Kidney epithelial cell (primary cell): ENCODE results near the gene TRRAP. TPM values are rescaled to one million over a fixed set of nuclear protein-coding genes. Genes with fewer than 3 reads are reported as not detected.

Experiments used
- DNase-seq: peaks from one replicate; pipeline ENCODE4 v3.0.0-alpha.2; 2010; ENCODE audit warnings: low read depth
- H3K27me3 ChIP-seq: 2 replicates; pipeline ENCODE4 v1.6.0; 2011; ENCODE audit warnings: low read length; ENCODE audit not compliant: control insufficient read depth, insufficient read depth
- H3K36me3 ChIP-seq: 2 replicates; pipeline ENCODE4 v1.5.1; 2011; ENCODE audit warnings: low read length; ENCODE audit not compliant: control insufficient read depth, insufficient read depth
- H3K4me3 ChIP-seq: 2 replicates; pipeline ENCODE4 v1.5.1; 2011; ENCODE audit warnings: low read depth, mild to moderate bottlenecking, control low read depth, low read length
- total RNA-seq: library from RNA; depleted of rRNA; stranded (reverse); fragments of >200 nt; gene quantifications from 2 replicates; pipeline ENCODE4 v1.2.3, GENCODE V29; 2015
- TF ChIP-seq, protein P1 (sequence below): IDR thresholded peaks from 2 replicates; pipeline ENCODE4 v1.5.1; 2011; ENCODE audit warnings: mild to moderate bottlenecking, moderate library complexity, low read length, control low read depth, inconsistent platforms; ENCODE audit not compliant: insufficient read depth, poor library complexity, severe bottlenecking

Gene TRRAP
- total RNA-seq, 1 donor from 2014 or later = 35.1 TPM

DNA sequence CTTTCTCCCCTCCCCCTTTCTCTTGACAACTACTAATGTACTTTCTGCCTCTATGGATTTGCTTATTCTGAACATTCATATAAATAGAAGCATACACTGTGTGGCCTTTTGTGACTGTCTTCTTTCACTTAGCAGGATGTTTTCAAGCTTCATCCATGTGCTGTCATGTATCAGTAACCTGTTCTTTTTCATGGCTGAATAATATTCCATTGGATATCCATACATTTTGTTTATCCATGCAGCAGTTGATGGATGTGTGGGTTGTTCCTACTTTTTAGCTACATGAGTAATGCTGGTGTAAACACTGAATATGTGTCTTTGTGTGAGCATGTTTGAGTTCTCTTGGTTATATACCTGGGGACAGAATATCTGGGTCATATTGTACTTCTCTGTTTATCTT is 107.6 kb downstream of the TRRAP start:
- Histone ChIP-seq H3K27me3 (no peaks in the 10 kb centered on the region), H3K4me3 (no peak overlapping the region), H3K36me3 (no peaks in the 10 kb centered on the region)
- no peak for DNase-seq
- TF ChIP-seq, protein P1, sequence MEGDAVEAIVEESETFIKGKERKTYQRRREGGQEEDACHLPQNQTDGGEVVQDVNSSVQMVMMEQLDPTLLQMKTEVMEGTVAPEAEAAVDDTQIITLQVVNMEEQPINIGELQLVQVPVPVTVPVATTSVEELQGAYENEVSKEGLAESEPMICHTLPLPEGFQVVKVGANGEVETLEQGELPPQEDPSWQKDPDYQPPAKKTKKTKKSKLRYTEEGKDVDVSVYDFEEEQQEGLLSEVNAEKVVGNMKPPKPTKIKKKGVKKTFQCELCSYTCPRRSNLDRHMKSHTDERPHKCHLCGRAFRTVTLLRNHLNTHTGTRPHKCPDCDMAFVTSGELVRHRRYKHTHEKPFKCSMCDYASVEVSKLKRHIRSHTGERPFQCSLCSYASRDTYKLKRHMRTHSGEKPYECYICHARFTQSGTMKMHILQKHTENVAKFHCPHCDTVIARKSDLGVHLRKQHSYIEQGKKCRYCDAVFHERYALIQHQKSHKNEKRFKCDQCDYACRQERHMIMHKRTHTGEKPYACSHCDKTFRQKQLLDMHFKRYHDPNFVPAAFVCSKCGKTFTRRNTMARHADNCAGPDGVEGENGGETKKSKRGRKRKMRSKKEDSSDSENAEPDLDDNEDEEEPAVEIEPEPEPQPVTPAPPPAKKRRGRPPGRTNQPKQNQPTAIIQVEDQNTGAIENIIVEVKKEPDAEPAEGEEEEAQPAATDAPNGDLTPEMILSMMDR = no peak

DNA sequence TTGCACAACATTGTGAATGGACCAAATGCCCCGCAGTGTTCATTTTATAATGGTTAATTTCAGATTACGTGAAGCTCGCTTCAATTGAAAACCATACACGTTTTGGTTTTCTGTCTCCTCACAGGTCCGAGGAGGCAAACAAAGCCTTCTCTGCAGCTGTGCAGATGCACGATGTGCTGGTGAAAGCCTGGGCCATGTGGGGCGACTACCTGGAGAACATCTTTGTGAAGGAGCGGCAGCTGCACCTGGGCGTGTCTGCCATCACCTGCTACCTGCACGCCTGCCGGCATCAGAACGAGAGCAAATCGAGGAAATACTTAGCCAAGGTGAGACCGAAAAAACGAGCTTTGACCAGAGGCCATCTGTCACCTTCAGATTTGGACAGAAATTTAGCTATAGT is 110.3 kb downstream of the TRRAP start:
- H3K27me3 ChIP-seq = no peaks in the 10 kb centered on the region
- no peak for DNase-seq
- H3K36me3 ChIP-seq = peaks cover 1% of the 10 kb centered on the region
- TF ChIP-seq, protein P1 = no peak
- no peak overlapping the region for H3K4me3 ChIP-seq

DNA sequence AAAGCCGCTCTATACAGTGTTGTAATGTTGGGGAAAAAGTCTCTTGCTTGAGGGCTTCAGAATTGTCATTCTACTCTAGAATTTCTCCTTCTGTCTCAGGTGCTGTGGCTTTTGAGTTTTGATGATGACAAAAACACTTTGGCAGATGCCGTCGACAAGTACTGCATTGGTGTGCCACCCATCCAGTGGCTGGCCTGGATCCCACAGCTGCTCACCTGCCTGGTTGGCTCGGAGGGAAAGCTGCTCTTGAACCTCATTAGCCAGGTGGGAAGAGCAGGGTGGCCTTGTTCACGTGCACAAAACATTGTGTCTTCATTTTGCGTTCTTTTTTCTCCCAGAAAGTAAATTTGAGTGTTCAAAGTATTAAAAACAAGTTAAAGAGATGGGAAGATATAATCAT is 112.0 kb downstream of the TRRAP start:
- no peak for DNase-seq

DNA sequence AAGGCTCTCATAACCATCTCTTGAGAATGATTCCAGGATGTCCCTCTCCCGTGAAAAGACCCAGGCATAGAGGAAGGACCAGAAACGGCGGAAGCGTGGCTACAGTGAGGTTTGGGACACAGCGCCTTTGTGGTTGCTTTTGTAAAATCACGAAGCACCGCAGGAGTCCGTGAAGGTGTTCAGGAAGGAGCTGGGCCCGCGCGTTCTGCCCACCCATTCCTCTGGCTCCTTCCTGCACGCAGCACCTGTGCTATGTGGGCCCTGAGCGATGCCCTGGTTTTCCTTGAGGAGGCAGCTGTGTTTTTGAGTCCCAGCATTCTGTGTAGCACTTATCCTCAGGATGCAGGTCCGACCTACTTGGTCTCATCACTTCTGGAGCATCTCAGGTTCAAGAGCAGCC is 112.8 kb downstream of the TRRAP start:
- H3K4me3 ChIP-seq = no peak overlapping the region
- H3K27me3 ChIP-seq = no peaks in the 10 kb centered on the region
- TF ChIP-seq, protein P1 = no peak
- H3K36me3 ChIP-seq = peaks cover 1% of the 10 kb centered on the region
- no peak for DNase-seq

More for the DNA sequence above, 112.0 kb downstream of the TRRAP start:
- no peak overlapping the region for H3K4me3 ChIP-seq
- peaks cover 1% of the 10 kb centered on the region for H3K36me3 ChIP-seq
- no peaks in the 10 kb centered on the region for H3K27me3 ChIP-seq
- TF ChIP-seq, protein P1 = no peak

DNA sequence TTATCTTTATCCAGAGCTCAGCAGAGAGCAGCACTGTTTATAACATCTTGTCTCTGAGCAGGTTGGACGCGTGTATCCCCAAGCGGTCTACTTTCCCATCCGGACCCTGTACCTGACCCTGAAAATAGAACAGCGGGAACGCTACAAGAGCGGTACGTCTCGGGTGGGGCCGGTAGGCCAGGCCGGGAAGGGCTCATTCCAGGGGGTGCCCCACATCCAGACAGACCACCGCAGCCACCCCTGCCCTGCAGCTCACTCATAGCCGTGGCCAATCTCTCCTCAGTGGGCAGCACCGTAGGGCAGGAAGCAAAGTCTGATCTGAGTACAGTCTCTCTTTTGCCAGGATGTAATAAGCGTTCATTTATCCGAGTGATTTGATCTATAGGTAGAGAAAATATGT is 113.7 kb downstream of the TRRAP start:
- Histone ChIP-seq H3K27me3 (no peaks in the 10 kb centered on the region), H3K36me3 (peaks cover 1% of the 10 kb centered on the region), H3K4me3 (no peak overlapping the region)
- TF ChIP-seq, protein P1 = no peak
- DNase-seq = no peak
